Prostate gland (tissue), 2 donors: Measurements from ENCODE around the gene DSTYK. TPM values are rescaled to one million over a fixed set of nuclear protein-coding genes. Genes with fewer than 3 reads are reported as not detected.

Source experiments
- DNase-seq: peaks from one replicate; pipeline ENCODE4 v3.0.0-alpha.2; 2019; ENCODE audit warnings: low spot score
- H3K27ac ChIP-seq, 2 donors: fragments of 200-600 bp; sonication (generic); 2 replicates each; pipeline ENCODE4 v1.5.1; 2017 to 2019
- H3K27me3 ChIP-seq: fragments of 200-600 bp; sonication (generic); replicated peaks from 2 replicates; pipeline ENCODE4 v1.5.1; 2019; ENCODE audit not compliant: insufficient read depth
- H3K36me3 ChIP-seq, 2 donors: fragments of 200-600 bp; sonication (generic); 1 replicate in 1 of 2; 2 replicates in 1 of 2; pipeline versions ENCODE4 v1.5.1 to v1.8.1; 2017 to 2019
- H3K4me1 ChIP-seq: fragments of 200-600 bp; sonication (generic); replicated peaks from 2 replicates; pipeline ENCODE4 v1.5.1; 2019
- H3K4me3 ChIP-seq, 2 donors: fragments of 200-600 bp; sonication (generic); 2 replicates each; pipeline ENCODE4 v1.5.1; 2017 to 2019
- H3K9me3 ChIP-seq: fragments of 200-600 bp; sonication (generic); 2 replicates; pipeline ENCODE4 v1.5.1; 2017
- POLR2A ChIP-seq: fragments of 450-650 bp; IDR thresholded peaks from one replicate; pipeline ENCODE4 v1.6.1; 2016; ENCODE audit warnings: antibody characterized with exemption, mild to moderate bottlenecking
- POLR2AphosphoS5 ChIP-seq: sonication (generic); formaldehyde crosslinking; IDR thresholded peaks from one replicate; pipeline ENCODE4 v1.6.1; 2017; ENCODE audit warnings: antibody characterized with exemption
- WGBS: methylation state at CpG from one replicate; pipeline ENCODE4 v1.1.5; 2018; 5-methylcytosine and 5-hydroxymethylcytosine counted together
- intact Hi-C: fragments of 100-400 bp; cut with DNase I; formaldehyde crosslinking; loops from one replicate; pipeline ENCODE4 v1.14.2; 2022
- total RNA-seq, 2 donors: library from RNA; depleted of rRNA; stranded (reverse); fragments of >200 nt; gene quantifications; one replicate each; pipeline ENCODE4 v1.1.0, GENCODE V29; 2016
- TF ChIP-seq, protein P1 (sequence below), 4 experiments: fragments of 200-600 bp in 2 of 4; fragments of 450-650 bp in 2 of 4; sonication (generic) in 2 of 4; IDR thresholded peaks; 1 replicate in 3 of 4; 2 replicates in 1 of 4; pipeline ENCODE4 v1.5.1; 2016 to 2019; ENCODE audit warnings: antibody characterized with exemption in 4 of 4, mild to moderate bottlenecking in 2 of 4, moderate library complexity in 2 of 4

The DSTYK gene
- total RNA-seq, 2 donors from 2014 or later, result 9.7 to 16.9 TPM

DNA sequence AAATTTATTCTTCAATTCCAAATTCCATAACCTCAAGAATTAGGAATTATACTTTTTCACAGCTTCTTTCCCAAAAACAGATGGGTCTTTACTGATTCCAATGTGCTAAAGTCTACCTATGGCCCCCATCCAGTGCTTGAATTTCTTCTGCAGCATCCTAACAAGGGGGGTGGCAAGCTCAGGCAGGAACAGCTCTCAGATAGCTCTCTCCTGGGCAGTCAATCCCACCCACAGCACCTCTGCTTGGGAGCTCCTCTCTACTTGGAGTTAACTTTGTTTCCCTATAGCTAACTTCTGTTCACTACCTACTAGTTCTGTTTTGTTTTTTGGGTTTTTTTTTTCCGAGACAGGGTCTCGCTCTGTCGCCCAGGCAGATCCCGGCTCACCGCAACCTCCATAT lies 101.8 kb downstream of the DSTYK start:
- Histone ChIP-seq H3K4me3 (no peak overlapping the region), H3K9me3 (no peaks in the 10 kb centered on the region), H3K4me1 (no peaks in the 10 kb centered on the region), H3K27ac (no peak overlapping the region), H3K27me3 (no peaks in the 10 kb centered on the region), H3K36me3 (no peaks in the 10 kb centered on the region)
- DNase-seq, result no peak
- 85% methylated on average over 5 of the region's 5 CpGs for WGBS
- intact Hi-C loops, result no loop called here
- TF ChIP-seq POLR2A (no peak), POLR2AphosphoS5 (no peak)
- TF ChIP-seq, protein P1, sequence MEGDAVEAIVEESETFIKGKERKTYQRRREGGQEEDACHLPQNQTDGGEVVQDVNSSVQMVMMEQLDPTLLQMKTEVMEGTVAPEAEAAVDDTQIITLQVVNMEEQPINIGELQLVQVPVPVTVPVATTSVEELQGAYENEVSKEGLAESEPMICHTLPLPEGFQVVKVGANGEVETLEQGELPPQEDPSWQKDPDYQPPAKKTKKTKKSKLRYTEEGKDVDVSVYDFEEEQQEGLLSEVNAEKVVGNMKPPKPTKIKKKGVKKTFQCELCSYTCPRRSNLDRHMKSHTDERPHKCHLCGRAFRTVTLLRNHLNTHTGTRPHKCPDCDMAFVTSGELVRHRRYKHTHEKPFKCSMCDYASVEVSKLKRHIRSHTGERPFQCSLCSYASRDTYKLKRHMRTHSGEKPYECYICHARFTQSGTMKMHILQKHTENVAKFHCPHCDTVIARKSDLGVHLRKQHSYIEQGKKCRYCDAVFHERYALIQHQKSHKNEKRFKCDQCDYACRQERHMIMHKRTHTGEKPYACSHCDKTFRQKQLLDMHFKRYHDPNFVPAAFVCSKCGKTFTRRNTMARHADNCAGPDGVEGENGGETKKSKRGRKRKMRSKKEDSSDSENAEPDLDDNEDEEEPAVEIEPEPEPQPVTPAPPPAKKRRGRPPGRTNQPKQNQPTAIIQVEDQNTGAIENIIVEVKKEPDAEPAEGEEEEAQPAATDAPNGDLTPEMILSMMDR (IDR thresholded peaks at IDR 0.05), result no peak

DNA sequence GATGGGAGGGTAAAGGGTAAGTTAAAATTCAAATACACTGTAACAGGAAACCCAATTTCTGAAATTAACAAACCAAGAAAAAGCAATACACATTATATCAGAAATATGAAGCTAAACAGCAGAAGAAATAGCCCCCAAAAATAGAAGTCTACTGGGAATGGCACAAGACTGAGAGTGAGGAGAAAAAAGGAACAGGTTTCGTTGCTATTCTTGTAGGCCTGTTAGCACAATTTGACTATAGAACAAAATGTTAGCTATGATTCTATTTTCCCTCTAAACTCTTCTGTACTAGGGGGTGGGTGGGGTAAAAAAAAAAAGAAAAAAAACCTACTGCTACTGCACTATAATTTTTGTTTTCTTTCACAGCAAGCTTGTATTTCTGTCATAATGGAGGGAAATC lies 102.2 kb downstream of the DSTYK start:
- 91% methylated on average over 1 of the region's 1 CpG for WGBS
- Histone ChIP-seq H3K4me1 (no peaks in the 10 kb centered on the region), H3K36me3 (no peaks in the 10 kb centered on the region)

DNA sequence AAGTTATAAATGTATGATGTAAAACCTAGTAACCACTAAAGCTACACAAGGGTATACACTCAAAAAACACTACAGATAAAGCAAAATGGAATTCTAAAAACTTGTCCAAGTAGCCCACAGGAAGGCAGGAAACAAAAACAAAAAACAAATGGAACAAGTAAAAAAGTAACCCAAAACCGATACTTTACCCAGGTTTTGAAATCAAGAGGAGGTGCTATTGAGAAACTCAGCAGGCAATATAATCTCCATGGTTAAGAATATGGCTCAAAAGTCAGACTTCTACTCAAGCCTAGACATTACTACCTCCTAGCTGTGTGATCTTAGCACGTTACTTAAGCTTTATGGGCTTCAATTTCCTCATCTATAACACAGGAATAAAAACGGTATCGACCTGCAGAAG lies 103.0 kb downstream of the DSTYK start:
- DNase-seq, result no peak
- Histone ChIP-seq H3K36me3 (no peaks in the 10 kb centered on the region), H3K4me1 (no peaks in the 10 kb centered on the region), H3K9me3 (no peaks in the 10 kb centered on the region), H3K27me3 (no peaks in the 10 kb centered on the region), H3K4me3 (no peak overlapping the region), H3K27ac (no peak overlapping the region)
- TF ChIP-seq, protein P1 (IDR thresholded peaks at IDR 0.05), result no peak
- TF ChIP-seq POLR2A (no peak), POLR2AphosphoS5 (no peak)
- intact Hi-C loops, result no loop called here
- 91% methylated on average over 4 of the region's 4 CpGs for WGBS

More for the DNA sequence above, 102.2 kb downstream of the DSTYK start:
- Histone ChIP-seq H3K9me3 (no peaks in the 10 kb centered on the region), H3K27me3 (no peaks in the 10 kb centered on the region), H3K4me3 (no peak overlapping the region), H3K27ac (no peak overlapping the region)
- TF ChIP-seq POLR2A (no peak), POLR2AphosphoS5 (no peak)
- TF ChIP-seq, protein P1 (IDR thresholded peaks at IDR 0.05), result no peak
- intact Hi-C loops, result no loop called here
- DNase-seq, result no peak

DNA sequence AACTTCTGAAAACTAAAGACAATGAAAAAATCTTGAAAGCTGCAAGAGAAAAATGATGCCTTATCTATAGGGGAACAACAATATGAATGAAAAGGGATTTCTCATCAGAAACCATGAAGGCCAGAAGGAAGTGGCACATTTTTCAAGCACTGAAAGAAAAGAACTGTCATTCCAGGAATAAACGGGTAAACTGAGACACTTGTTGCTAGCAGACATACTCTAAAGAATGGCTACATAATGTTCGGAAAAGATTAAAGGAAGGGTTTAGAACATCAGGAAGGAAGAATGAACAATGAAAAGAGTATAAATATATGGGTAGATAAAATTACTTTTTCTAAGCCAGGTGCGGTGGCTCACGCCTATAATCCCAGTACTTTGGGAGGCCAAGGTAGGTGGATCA lies 104.2 kb downstream of the DSTYK start:
- 92% methylated on average over 4 of the region's 4 CpGs for WGBS
- DNase-seq, result no peak
- Histone ChIP-seq H3K9me3 (no peaks in the 10 kb centered on the region), H3K27ac (no peak overlapping the region), H3K27me3 (no peaks in the 10 kb centered on the region), H3K4me1 (no peaks in the 10 kb centered on the region), H3K36me3 (peaks cover 0 to under 1% of the 10 kb centered on the region in 2 donors), H3K4me3 (no peak overlapping the region)
- intact Hi-C loops, result no loop called here
- TF ChIP-seq POLR2AphosphoS5, result no peak
- TF ChIP-seq POLR2A, result no peak
- TF ChIP-seq, protein P1 (IDR thresholded peaks at IDR 0.05), result no peak

DNA sequence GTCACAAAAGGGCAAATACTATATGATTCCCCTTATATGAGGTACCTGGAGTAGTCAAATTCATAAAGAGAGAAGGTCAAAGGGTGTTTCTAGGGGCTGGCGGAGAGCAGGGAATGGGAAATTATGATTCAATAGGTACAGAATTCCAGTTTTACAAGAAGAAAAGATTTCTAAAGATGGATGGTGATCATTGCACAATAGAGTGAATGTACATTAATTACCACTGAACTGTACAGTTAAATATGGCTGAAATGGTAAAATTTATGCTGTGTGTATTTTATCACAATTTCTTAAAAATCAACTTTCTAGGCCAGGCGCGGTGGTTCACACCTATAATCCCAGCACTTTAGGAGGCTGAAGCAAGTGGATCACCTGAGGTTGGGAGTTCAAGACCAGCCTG lies 109.1 kb downstream of the DSTYK start:
- Histone ChIP-seq H3K4me3 (no peak overlapping the region), H3K27me3 (no peaks in the 10 kb centered on the region), H3K9me3 (no peaks in the 10 kb centered on the region), H3K36me3 (peaks cover 5 to 15% of the 10 kb centered on the region in 2 donors), H3K27ac (no peak overlapping the region), H3K4me1 (no peaks in the 10 kb centered on the region)
- no peak for DNase-seq
- intact Hi-C loops, result no loop called here
- 96% methylated on average over 3 of the region's 3 CpGs for WGBS
- TF ChIP-seq POLR2A (no peak), POLR2AphosphoS5 (no peak)
- TF ChIP-seq, protein P1 (IDR thresholded peaks at IDR 0.05), result no peak
